H9 (cell line): ENCODE results near the gene TRMT44. TPM values are rescaled to one million over a fixed set of nuclear protein-coding genes. Genes with fewer than 3 reads are reported as not detected.

ENCODE experiments used
- DNase-seq: peaks from one replicate; pipeline ENCODE4 v3.0.0-alpha.2; 2017
- H2AFZ ChIP-seq: one replicate; pipeline ENCODE4 v1.6.1; 2013; ENCODE audit warnings: mild to moderate bottlenecking, low read length, control low read depth, moderate library complexity
- H2AK5ac ChIP-seq: 2 replicates; pipeline ENCODE4 v1.6.1; 2013; ENCODE audit warnings: low read length, control low read depth, mixed read lengths; ENCODE audit not compliant: insufficient read length
- H2BK120ac ChIP-seq: one replicate; pipeline ENCODE4 v1.6.1; 2013; ENCODE audit warnings: low read depth, mild to moderate bottlenecking, low read length, control low read depth, inconsistent platforms; ENCODE audit not compliant: poor library complexity, severe bottlenecking
- H2BK12ac ChIP-seq: 2 replicates; pipeline ENCODE4 v1.6.1; 2013; ENCODE audit warnings: low read length, control low read depth, mixed read lengths, low read depth; ENCODE audit not compliant: insufficient read length
- H2BK15ac ChIP-seq: 2 replicates; pipeline ENCODE4 v1.6.1; 2013; ENCODE audit warnings: low read depth, low read length, control low read depth
- H2BK20ac ChIP-seq: one replicate; pipeline ENCODE4 v1.6.1; 2013; ENCODE audit warnings: low read depth, mild to moderate bottlenecking, low read length, control low read depth, inconsistent platforms; ENCODE audit not compliant: poor library complexity, severe bottlenecking
- H2BK5ac ChIP-seq: 2 replicates; pipeline ENCODE4 v1.6.1; 2013; ENCODE audit warnings: low read length, control low read depth, mixed read lengths; ENCODE audit not compliant: insufficient read length
- H3K14ac ChIP-seq: 2 replicates; pipeline ENCODE4 v1.6.1; 2013; ENCODE audit warnings: low read length, control low read depth; ENCODE audit not compliant: insufficient read depth
- H3K18ac ChIP-seq: 2 replicates; pipeline ENCODE4 v1.6.1; 2013; ENCODE audit warnings: low read depth, mild to moderate bottlenecking, mixed read lengths, low read length, control low read depth; ENCODE audit not compliant: insufficient read length
- H3K23ac ChIP-seq: 2 replicates; pipeline ENCODE4 v1.6.1; 2013; ENCODE audit warnings: low read length, control low read depth, mixed read lengths, low read depth; ENCODE audit not compliant: insufficient read length
- H3K23me2 ChIP-seq: 2 replicates; pipeline ENCODE4 v1.6.1; 2013; ENCODE audit warnings: low read depth, mild to moderate bottlenecking, mixed read lengths, low read length, control low read depth; ENCODE audit not compliant: insufficient read length, poor library complexity, severe bottlenecking
- H3K27ac ChIP-seq: 2 replicates; pipeline ENCODE4 v1.5.1; 2013; ENCODE audit warnings: low read length, control low read depth, mixed read lengths, low read depth; ENCODE audit not compliant: insufficient read length
- H3K27me3 ChIP-seq: 2 replicates; pipeline ENCODE4 v1.6.1; 2013; ENCODE audit warnings: low read length, control low read depth, inconsistent platforms; ENCODE audit not compliant: insufficient read depth
- H3K4ac ChIP-seq: 2 replicates; pipeline ENCODE4 v1.6.1; 2013; ENCODE audit warnings: low read depth, mild to moderate bottlenecking, control low read depth, inconsistent platforms, low read length, moderate library complexity
- H3K4me1 ChIP-seq: 2 replicates; pipeline ENCODE4 v1.6.1; 2013; ENCODE audit warnings: low read length, control low read depth, inconsistent platforms; ENCODE audit not compliant: insufficient read depth
- H3K4me2 ChIP-seq: 2 replicates; pipeline ENCODE4 v1.6.1; 2013; ENCODE audit warnings: low read length, control low read depth, mixed read lengths; ENCODE audit not compliant: insufficient read length, insufficient read depth
- H3K56ac ChIP-seq: 2 replicates; pipeline ENCODE4 v1.6.1; 2013; ENCODE audit warnings: low read depth, mild to moderate bottlenecking, mixed read lengths, low read length, control low read depth; ENCODE audit not compliant: insufficient read length
- H3K79me1 ChIP-seq: 2 replicates; pipeline ENCODE4 v1.6.1; 2013; ENCODE audit warnings: low read depth, mild to moderate bottlenecking, moderate library complexity, low read length, control low read depth, inconsistent platforms; ENCODE audit not compliant: insufficient read depth, poor library complexity, severe bottlenecking
- H3K79me2 ChIP-seq: 2 replicates; pipeline ENCODE4 v1.6.1; 2013; ENCODE audit warnings: low read length, control low read depth, inconsistent platforms; ENCODE audit not compliant: insufficient read depth
- H3K9ac ChIP-seq: 2 replicates; pipeline ENCODE4 v1.6.1; 2013; ENCODE audit warnings: low read length, control low read depth, mixed read lengths; ENCODE audit not compliant: insufficient read length; ENCODE audit errors: extremely low read depth
- H3K9me3 ChIP-seq: one replicate; pipeline ENCODE4 v1.6.1; 2013; ENCODE audit warnings: low read depth, low read length, inconsistent platforms; ENCODE audit not compliant: control insufficient read depth
- H3T11ph ChIP-seq: one replicate; pipeline ENCODE4 v1.6.1; 2013; ENCODE audit warnings: mild to moderate bottlenecking, low read length, control low read depth, inconsistent platforms
- H4K20me1 ChIP-seq: one replicate; pipeline ENCODE4 v1.6.1; 2013; ENCODE audit not compliant: control insufficient read depth, insufficient read length, insufficient read depth
- H4K5ac ChIP-seq: 2 replicates; pipeline ENCODE4 v1.6.1; 2013; ENCODE audit warnings: low read depth, mild to moderate bottlenecking, mixed read lengths, low read length, control low read depth; ENCODE audit not compliant: insufficient read length
- H4K8ac ChIP-seq: replicated peaks from 2 replicates; pipeline ENCODE4 v1.6.1; 2013; ENCODE audit warnings: low read length, control low read depth, mixed read lengths, low read depth; ENCODE audit not compliant: insufficient read length
- H4K91ac ChIP-seq: 2 replicates; pipeline ENCODE4 v1.6.1; 2013; ENCODE audit warnings: low read depth, mild to moderate bottlenecking, moderate library complexity, mixed read lengths, low read length, control low read depth; ENCODE audit not compliant: insufficient read length
- H3K27ac Mint-ChIP-seq, 3 experiments: 2 replicates in 2 of 3; 3 replicates in 1 of 3; pipeline ENCODE4 v1.8.0; 2020 to 2021; ENCODE audit warnings: mixed read lengths in 3 of 3, mild to moderate bottlenecking in 1 of 3, moderate library complexity in 1 of 3
- H3K27me3 Mint-ChIP-seq: 2 replicates; pipeline ENCODE4 v1.8.0; 2021; ENCODE audit warnings: low read depth, mild to moderate bottlenecking, moderate library complexity, mixed read lengths
- H3K36me3 Mint-ChIP-seq, 3 experiments: 2 replicates in 2 of 3; 3 replicates in 1 of 3; pipeline ENCODE4 v1.8.0; 2020 to 2021; ENCODE audit warnings: low read depth in 3 of 3, mixed read lengths in 3 of 3; ENCODE audit not compliant: insufficient read depth in 1 of 3
- H3K4me1 Mint-ChIP-seq, 2 experiments: 2 replicates each; pipeline ENCODE4 v1.8.0; 2020; ENCODE audit warnings: mixed read lengths in 2 of 2
- H3K4me3 Mint-ChIP-seq, 2 experiments: 2 replicates in 1 of 2; 3 replicates in 1 of 2; pipeline ENCODE4 v1.8.0; 2020 to 2021; ENCODE audit warnings: mild to moderate bottlenecking in 2 of 2, mixed read lengths in 2 of 2, moderate library complexity in 1 of 2
- H3K9me3 Mint-ChIP-seq, 2 experiments: 2 replicates in 1 of 2; 3 replicates in 1 of 2; pipeline ENCODE4 v1.8.0; 2020; ENCODE audit warnings: mild to moderate bottlenecking in 2 of 2, mixed read lengths in 2 of 2, moderate library complexity in 1 of 2
- CTCF ChIP-seq: fragments of 200-600 bp; sonication (generic); conservative IDR thresholded peaks from 3 replicates; pipeline ENCODE4 v1.8.0; 2021; ENCODE audit warnings: antibody characterized with exemption, mild to moderate bottlenecking
- WGBS: extraction: QIAGEN DNeasy Blood & Tissue Kit; methylation state at CpG from one replicate; pipeline ENCODE4 v1.1.7; 2013; ENCODE audit warnings: missing lambda C conversion rate, low lambda C conversion rate, mixed read lengths; ENCODE audit not compliant: insufficient read length; ENCODE audit errors: extremely low coverage; 5-methylcytosine and 5-hydroxymethylcytosine counted together
- total RNA-seq: library from RNA; stranded (reverse); gene quantifications from 2 replicates; pipeline ENCODE4 v1.2.1, GENCODE V29; 2021

Gene TRMT44
- total RNA-seq, 1 experiment from 2014 or later = 22.8 TPM

GRCh38 chr4:8442596-8443358, 2.2 kb downstream of the TRMT44 start:
- no peak for TF ChIP-seq CTCF
- Histone ChIP-seq H4K8ac (no peak overlapping the region), H3K23ac (no peak overlapping the region), H3K23me2 (peaks cover 6% of the 10 kb centered on the region), H2BK20ac (no peak overlapping the region), H3K4me1 (peaks cover 5% of the 10 kb centered on the region; the same call in 1 of the 2 replicates), H3K9ac (peak overlapping the region; percentile 33), H2AFZ (no peak overlapping the region), H3T11ph (no peak overlapping the region), H4K5ac (no peak overlapping the region), H2BK5ac (no peak overlapping the region), H2BK120ac (no peak overlapping the region), H3K14ac (no peak overlapping the region), H3K9me3 (no peaks in the 10 kb centered on the region), H3K79me2 (peaks cover 18% of the 10 kb centered on the region; the same call in 1 of the 2 replicates), H4K91ac (no peak overlapping the region), H3K18ac (no peak overlapping the region), H4K20me1 (no peaks in the 10 kb centered on the region), H3K4ac (no peak overlapping the region), H2AK5ac (no peak overlapping the region), H3K56ac (no peak overlapping the region), H3K79me1 (peaks cover 3% of the 10 kb centered on the region), H2BK15ac (no peak overlapping the region), H3K27me3 (no peaks in the 10 kb centered on the region), H2BK12ac (no peak overlapping the region), H3K27ac (no peak overlapping the region), H3K4me2 (peak overlapping the region; percentile 71)
- peaks cover 27 to 32% of the 10 kb centered on the region in 2 experiments for H3K4me1 Mint-ChIP-seq
- no CpG with 5 or more reads among the region's 10 CpGs for WGBS
- H3K27ac Mint-ChIP-seq = peak overlapping the region in 1 of 3 experiments; percentile 66; a peak in 1 of 7 replicates
- no peaks in the 10 kb centered on the region for H3K27me3 Mint-ChIP-seq
- no peak for DNase-seq
- peak overlapping the region; percentile 56 to 80; a peak in 4 of 5 replicates for H3K4me3 Mint-ChIP-seq
- H3K9me3 Mint-ChIP-seq = peaks cover 14 to 15% of the 10 kb centered on the region in 2 experiments
- H3K36me3 Mint-ChIP-seq = peaks cover 7 to 18% (median 9%) of the 10 kb centered on the region in 3 experiments
